ENCODE data around the gene ACBD6.

Gene ACBD6

DNA sequence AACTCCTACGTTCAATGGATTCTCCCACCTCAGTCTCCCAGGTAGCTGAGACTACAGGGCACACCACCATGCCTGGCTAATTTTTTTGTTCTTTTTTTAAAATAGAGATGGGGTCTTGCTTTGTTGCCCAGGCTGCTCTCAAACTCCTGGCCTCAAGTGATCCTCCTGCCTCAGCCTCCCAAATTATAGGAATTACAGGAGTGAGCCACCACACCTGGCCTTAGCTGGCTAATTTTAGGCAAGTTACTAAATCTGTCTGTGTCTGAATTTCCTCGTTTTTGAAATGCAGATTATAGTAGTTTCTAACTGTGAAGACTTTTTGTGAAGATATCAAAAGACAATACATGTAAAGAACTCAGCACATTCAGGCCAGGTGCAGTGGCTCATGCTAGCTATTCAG, 13.7 kb downstream of the ACBD6 start:
- TF ChIP-seq, protein P1, sequence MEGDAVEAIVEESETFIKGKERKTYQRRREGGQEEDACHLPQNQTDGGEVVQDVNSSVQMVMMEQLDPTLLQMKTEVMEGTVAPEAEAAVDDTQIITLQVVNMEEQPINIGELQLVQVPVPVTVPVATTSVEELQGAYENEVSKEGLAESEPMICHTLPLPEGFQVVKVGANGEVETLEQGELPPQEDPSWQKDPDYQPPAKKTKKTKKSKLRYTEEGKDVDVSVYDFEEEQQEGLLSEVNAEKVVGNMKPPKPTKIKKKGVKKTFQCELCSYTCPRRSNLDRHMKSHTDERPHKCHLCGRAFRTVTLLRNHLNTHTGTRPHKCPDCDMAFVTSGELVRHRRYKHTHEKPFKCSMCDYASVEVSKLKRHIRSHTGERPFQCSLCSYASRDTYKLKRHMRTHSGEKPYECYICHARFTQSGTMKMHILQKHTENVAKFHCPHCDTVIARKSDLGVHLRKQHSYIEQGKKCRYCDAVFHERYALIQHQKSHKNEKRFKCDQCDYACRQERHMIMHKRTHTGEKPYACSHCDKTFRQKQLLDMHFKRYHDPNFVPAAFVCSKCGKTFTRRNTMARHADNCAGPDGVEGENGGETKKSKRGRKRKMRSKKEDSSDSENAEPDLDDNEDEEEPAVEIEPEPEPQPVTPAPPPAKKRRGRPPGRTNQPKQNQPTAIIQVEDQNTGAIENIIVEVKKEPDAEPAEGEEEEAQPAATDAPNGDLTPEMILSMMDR (IDR thresholded peaks at IDR 0.05) = no peak
- H3K4me3 ChIP-seq = no peak overlapping the region
- H3K27me3 ChIP-seq = no peaks in the 10 kb centered on the region
- H3K27ac ChIP-seq = no peak overlapping the region
- DNase-seq = no peak
- H3K36me3 ChIP-seq = peaks cover 3 to 13% (median 5%) of the 10 kb centered on the region in 3 donors
- intact Hi-C loops (cut with DNase I; ENCODE audit: low total_unique reads) = loop anchor here (10.0 kb wide), 1 partner anchor 304 kb away; no protein-coding TSS in a partner anchor
- H3K4me1 ChIP-seq = no peaks in the 10 kb centered on the region
- no peaks in the 10 kb centered on the region for H3K9me3 ChIP-seq

DNA sequence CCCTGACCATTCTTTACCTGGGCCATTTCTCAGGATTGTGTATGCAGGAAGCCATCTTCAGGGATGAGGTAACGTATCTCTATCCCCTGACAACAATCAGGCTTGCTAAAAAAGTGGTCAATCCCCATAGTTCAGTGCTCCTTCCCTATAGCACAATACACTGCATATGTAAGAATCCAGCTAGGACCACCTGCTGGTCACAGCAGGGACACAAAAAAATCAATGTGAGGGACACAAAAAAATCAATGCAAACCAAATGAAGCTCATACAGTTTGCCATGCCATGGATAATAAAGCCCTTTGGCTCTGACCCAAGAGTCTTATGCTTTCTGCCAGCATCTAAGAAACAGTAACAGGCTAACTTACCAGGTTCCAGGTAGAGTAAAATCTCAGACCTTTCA, 16.3 kb downstream of the ACBD6 start:
- H3K36me3 ChIP-seq = peaks cover 0 to 13% (median 0%) of the 10 kb centered on the region in 3 donors
- no peaks in the 10 kb centered on the region for H3K27me3 ChIP-seq
- no peak overlapping the region for H3K4me3 ChIP-seq
- peaks cover 0 to 5% (median 2%) of the 10 kb centered on the region in 4 donors for H3K4me1 ChIP-seq
- H3K9me3 ChIP-seq = no peaks in the 10 kb centered on the region
- DNase-seq = no peak
- H3K27ac ChIP-seq = no peak overlapping the region
- intact Hi-C loops (cut with DNase I; ENCODE audit: low total_unique reads) = loop anchor here (10.0 kb wide), 1 partner anchor 301 kb away; no protein-coding TSS in a partner anchor
- TF ChIP-seq, protein P1 (IDR thresholded peaks at IDR 0.05) = no peak

DNA sequence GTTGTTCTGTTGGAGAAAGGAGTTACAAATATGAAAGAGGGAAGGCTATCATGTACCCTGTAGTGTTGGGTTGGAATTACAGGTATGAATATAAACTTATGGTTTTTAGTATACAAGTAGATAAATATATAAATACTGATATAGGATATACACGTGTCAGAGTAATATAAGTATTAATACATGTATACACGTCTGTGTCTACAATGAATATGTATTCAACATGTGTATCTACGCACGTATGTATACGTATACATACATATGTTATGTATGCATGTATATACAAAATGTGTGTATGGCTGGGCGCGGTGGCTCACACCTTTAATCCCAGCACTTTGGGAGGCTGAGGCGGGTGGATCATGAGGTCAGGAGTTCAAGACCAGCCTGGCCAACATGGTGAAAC, 17.9 kb downstream of the ACBD6 start:
- intact Hi-C loops (cut with DNase I; ENCODE audit: low total_unique reads) = loop anchor here (5.0 to 10.0 kb wide), 2 partner anchors 232 to 300 kb away; no protein-coding TSS in a partner anchor
- no peaks in the 10 kb centered on the region for H3K27me3 ChIP-seq
- peaks cover 0 to 16% (median 6%) of the 10 kb centered on the region in 3 donors for H3K36me3 ChIP-seq
- H3K27ac ChIP-seq = no peak overlapping the region
- no peaks in the 10 kb centered on the region for H3K9me3 ChIP-seq
- peaks cover 0 to 5% (median 2%) of the 10 kb centered on the region in 4 donors for H3K4me1 ChIP-seq
- TF ChIP-seq, protein P1 (IDR thresholded peaks at IDR 0.05) = no peak
- no peak overlapping the region for H3K4me3 ChIP-seq
- no peak for DNase-seq

DNA sequence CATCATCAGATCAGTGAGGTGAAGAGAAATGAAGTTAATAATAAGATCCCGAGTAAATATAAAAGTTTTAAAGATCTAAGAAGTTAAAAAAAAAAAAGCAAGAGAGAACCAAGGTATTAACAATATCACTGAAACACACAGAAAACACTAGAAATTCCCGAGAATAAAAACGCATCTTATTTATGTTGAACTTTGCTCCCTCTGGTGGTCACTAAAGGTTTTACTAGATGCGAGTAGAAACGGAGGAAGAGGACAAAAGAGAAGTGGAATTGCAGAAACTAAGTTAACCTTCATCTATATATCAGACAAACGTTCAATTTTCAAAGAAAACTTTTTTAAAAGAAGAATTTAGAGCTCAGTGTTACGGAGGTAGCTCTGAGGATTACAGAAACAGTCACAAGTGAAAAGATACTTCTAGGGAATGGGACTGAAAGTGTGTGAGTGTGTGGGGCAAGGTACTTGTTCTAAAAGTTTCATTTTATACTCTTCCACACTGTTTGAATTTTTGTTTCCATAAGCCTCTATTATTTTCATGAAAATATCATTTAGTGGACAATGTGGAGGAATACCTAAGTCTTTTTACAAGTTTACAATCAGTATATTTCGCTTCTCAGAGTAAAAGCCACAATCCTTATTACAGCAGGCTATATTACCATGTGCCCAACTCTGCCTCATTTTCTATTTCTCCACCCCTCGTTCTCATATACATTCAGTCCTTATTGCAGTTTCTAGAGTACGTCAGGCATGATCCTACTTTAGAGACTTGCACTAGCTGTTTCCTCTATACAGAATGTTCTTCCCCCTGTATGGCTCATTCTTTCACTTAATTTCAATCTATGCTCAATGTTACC, 19.7 kb downstream of the ACBD6 start:
- intact Hi-C loops (cut with DNase I; ENCODE audit: low total_unique reads) = loop anchor here (5.0 to 10.0 kb wide), 2 partner anchors 230 to 298 kb away; no protein-coding TSS in a partner anchor
- no peak for DNase-seq
- H3K36me3 ChIP-seq = peaks cover 5 to 25% (median 17%) of the 10 kb centered on the region in 3 donors

DNA sequence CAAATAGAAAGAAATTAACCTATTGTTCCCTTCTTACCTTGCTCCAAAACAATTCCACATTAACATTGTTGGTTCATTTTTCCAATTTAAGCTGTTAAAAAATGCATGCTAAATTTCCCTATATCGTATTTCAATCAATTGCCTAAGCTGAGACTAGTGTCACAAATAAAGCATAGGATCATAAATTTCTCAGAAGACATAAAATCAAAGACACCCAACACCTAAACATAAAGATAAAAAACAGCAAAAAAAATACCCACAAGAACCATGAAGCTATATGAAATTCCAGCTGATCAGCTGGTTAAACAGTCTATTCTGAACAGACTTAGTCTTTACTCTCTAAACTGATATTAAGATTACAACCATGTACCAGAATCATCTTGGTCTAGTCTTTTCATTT, 32.3 kb downstream of the ACBD6 start:
- no peak overlapping the region for H3K27ac ChIP-seq
- intact Hi-C loops (cut with DNase I; ENCODE audit: low total_unique reads) = no loop called here
- TF ChIP-seq, protein P1 (IDR thresholded peaks at IDR 0.05) = no peak
- H3K36me3 ChIP-seq = no peaks in the 10 kb centered on the region
- no peak for DNase-seq
- no peak overlapping the region for H3K4me3 ChIP-seq
- no peaks in the 10 kb centered on the region for H3K4me1 ChIP-seq
- peaks cover 0 to under 1% (median 0%) of the 10 kb centered on the region in 3 donors for H3K9me3 ChIP-seq
- H3K27me3 ChIP-seq = no peaks in the 10 kb centered on the region

More for the DNA sequence above, 19.7 kb downstream of the ACBD6 start:
- Histone ChIP-seq H3K4me3 (no peak overlapping the region), H3K27ac (no peak overlapping the region), H3K9me3 (no peaks in the 10 kb centered on the region), H3K27me3 (no peaks in the 10 kb centered on the region), H3K4me1 (peaks cover 0 to 5% (median 2%) of the 10 kb centered on the region in 4 donors)
- TF ChIP-seq, protein P1 (IDR thresholded peaks at IDR 0.05) = peak; percentile 60 to 65
